Stomach smooth muscle (tissue), 2 donors: ENCODE results near the gene TREML1.
"Not testable (repeated sequence)": the region's sequence is repeated elsewhere in the genome, so short reads cannot be mapped to it uniquely, and the experiment has no call there.

Experiments used
- H3K27ac ChIP-seq: one replicate; pipeline ENCODE4 v1.7.0; 2013; ENCODE audit warnings: mild to moderate bottlenecking, low read length, inconsistent platforms
- H3K27me3 ChIP-seq, 2 donors: one replicate each; pipeline ENCODE4 v1.7.0; 2013; ENCODE audit warnings: low read length in 2 of 2; ENCODE audit not compliant: insufficient read depth in 2 of 2, control insufficient read depth in 1 of 2
- H3K36me3 ChIP-seq, 2 donors: one replicate each; pipeline ENCODE4 v1.7.0; 2013; ENCODE audit warnings: low read length in 2 of 2; ENCODE audit not compliant: control insufficient read depth in 2 of 2, insufficient read depth in 2 of 2
- H3K4me1 ChIP-seq: one replicate; pipeline ENCODE4 v1.7.0; 2013; ENCODE audit warnings: low read length; ENCODE audit not compliant: control insufficient read depth, insufficient read depth
- H3K4me3 ChIP-seq, 2 donors: one replicate each; pipeline ENCODE4 v1.7.0; 2013; ENCODE audit warnings: low read length in 2 of 2
- H3K9ac ChIP-seq, 2 donors: one replicate each; pipeline ENCODE4 v1.7.0; 2013; ENCODE audit warnings: low read length in 2 of 2, mild to moderate bottlenecking in 1 of 2
- H3K9me3 ChIP-seq, 2 donors: one replicate each; pipeline ENCODE4 v1.7.0; 2013; ENCODE audit warnings: low read length in 2 of 2; ENCODE audit not compliant: control insufficient read depth in 2 of 2
- donor health status: healthy.
- donor health status: Pancreatic carcinoma.

Gene TREML1

DNA sequence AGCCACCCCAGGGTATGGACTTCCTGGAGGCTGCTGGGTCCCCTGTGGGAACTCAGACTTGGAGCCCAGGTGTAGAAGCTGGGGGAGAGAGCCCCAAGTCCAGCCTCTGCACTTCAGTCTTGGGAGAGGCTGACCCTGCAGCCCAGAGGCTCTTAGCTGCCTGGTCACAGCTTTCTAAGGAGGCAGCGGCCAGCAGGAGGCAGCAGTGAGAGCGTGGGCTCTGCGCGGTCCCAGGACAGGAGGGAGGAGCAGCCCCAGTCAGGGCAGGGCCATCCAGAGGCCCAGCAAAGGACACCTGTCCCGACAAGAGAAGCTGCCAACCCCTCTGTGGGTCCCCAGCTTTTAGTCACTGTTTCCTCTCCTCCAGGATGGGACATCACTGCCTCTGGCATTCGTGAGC is 37.4 kb upstream of the TREML1 start:
- Histone ChIP-seq H3K4me1 (no peaks in the 10 kb centered on the region), H3K4me3 (no peak overlapping the region), H3K9me3 (peaks cover 8% of the 10 kb centered on the region in 2 donors), H3K27ac (no peak overlapping the region), H3K27me3 (peaks cover 0 to 22% of the 10 kb centered on the region in 2 donors), H3K36me3 (no peaks in the 10 kb centered on the region), H3K9ac (no peak overlapping the region)

DNA sequence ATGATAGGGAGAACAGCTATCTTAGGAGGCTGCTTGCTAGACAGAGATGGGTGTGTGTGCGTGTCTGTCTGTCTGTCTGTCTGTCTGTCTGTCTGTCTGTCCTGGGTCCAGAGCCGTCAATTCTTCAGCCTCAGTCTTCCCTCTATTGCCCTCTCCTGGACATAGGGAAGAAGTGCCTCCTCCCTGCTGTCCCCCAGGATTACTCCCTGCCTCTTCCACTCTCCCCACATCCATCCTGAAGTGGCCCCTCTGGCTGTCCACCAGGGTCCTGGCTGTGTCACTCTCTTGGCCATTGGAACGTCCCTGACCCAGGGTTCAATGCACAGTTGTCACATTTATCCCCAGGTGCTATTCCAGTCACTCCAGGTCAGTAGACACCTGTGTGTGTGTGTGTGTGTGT is 36.6 kb upstream of the TREML1 start:
- Histone ChIP-seq H3K9me3 (peaks cover 8% of the 10 kb centered on the region in 2 donors), H3K27me3 (peaks cover 0 to 22% of the 10 kb centered on the region in 2 donors), H3K4me3 (no peak overlapping the region), H3K9ac (no peak overlapping the region), H3K4me1 (no peaks in the 10 kb centered on the region), H3K36me3 (no peaks in the 10 kb centered on the region), H3K27ac (no peak overlapping the region)

GRCh38 chr6:41189967-41190366 is 35.8 kb upstream of the TREML1 start:
- Histone ChIP-seq H3K9ac (no peak overlapping the region), H3K4me3 (no peak overlapping the region), H3K27ac (no peak overlapping the region), H3K9me3 (peaks cover 8 to 10% of the 10 kb centered on the region in 2 donors), H3K36me3 (no peaks in the 10 kb centered on the region), H3K4me1 (no peaks in the 10 kb centered on the region), H3K27me3 (peaks cover 0 to 16% of the 10 kb centered on the region in 2 donors)

DNA sequence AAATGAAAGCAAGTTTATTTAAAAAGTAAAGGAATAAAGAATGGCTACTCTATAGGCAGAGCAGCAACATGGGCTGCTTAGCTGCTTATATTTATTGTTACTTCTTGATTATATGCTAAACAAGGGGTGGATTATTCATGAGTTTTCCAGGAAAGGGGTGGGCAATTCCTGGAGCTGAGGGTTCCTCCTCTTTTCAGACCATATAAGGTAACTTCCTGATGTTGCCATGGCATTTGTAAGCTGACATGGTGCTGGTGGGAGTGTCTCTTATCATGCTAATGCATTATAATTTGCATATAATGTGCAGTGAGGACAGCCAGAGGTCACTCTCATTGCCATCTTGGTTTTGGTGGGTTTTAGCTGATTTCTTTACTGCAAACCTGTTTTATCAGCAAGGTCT is 34.9 kb upstream of the TREML1 start:
- not testable (repeated sequence) for H3K27ac ChIP-seq

DNA sequence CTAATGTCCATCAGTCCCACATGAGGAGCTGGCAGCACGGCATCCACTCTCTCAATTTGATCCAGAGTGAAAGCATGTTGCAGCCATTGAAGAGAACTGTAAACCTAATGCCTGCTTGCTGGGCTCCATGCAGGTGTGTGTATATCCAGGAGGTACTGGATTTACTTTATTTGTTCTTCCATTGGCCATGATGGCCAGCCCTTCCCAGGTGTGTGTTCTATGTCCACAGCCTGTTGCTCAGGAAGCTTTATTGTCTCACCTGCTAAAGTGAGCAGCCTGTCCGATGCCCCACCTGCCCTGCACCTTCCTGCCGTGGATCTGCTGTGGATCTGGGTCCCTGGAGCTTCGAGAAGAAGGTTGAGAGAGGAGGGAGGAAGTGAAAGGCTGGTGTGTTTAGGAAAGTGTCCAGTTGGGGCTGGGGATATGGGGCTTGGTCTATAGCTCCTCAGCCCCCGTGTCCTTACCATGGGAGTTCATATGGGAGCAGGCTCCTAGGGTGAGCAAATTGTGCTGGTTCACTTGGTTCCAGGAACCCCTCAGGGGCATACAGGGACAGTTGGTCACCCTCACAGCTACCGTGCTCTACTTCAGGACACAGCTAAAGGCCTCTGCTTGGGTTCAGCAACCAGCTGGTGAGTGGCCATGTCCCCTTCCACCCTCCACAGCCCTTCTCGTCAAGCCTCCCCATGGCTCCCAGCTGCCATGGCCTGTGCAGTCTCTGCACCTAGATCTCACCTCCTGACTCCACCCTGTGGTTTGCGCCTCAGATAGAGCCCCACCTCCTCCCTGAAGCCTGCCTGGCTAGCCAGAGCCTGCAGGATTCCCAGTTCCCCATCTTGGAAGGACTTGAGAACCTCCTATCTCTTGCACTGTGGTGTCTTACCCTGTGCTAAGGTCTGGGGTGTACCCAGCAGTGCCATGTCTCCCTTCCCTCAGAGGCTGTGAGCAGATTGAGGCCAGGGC is 34.1 kb upstream of the TREML1 start:
- Histone ChIP-seq H3K27me3 (peaks cover 0 to 9% of the 10 kb centered on the region in 2 donors), H3K9ac (no peak overlapping the region), H3K36me3 (no peaks in the 10 kb centered on the region), H3K4me1 (no peaks in the 10 kb centered on the region), H3K9me3 (peaks cover 8 to 10% of the 10 kb centered on the region in 2 donors), H3K4me3 (no peak overlapping the region), H3K27ac (no peak overlapping the region)

More for the DNA sequence above, 34.9 kb upstream of the TREML1 start:
- not testable (repeated sequence) for H3K4me1 ChIP-seq, H3K9ac ChIP-seq, H3K27me3 ChIP-seq, H3K36me3 ChIP-seq, H3K4me3 ChIP-seq
- H3K9me3 ChIP-seq, result peaks cover 8 to 10% of the 10 kb centered on the region in 2 donors

GRCh38 chr6:41186031-41186562 is 31.9 kb upstream of the TREML1 start:
- H3K4me3 ChIP-seq, result no peak overlapping the region
- H3K9ac ChIP-seq, result no peak overlapping the region
- no peaks in the 10 kb centered on the region for H3K36me3 ChIP-seq
- peaks cover 8 to 10% of the 10 kb centered on the region in 2 donors for H3K9me3 ChIP-seq
- H3K27me3 ChIP-seq, result peaks cover 0 to 2% of the 10 kb centered on the region in 2 donors
- no peak overlapping the region for H3K27ac ChIP-seq
- H3K4me1 ChIP-seq, result no peaks in the 10 kb centered on the region

GRCh38 chr6:41184761-41185160 is 30.6 kb upstream of the TREML1 start:
- Histone ChIP-seq H3K4me3 (no peak overlapping the region), H3K27me3 (peaks cover 0 to 2% of the 10 kb centered on the region in 2 donors), H3K9me3 (peaks cover 4 to 6% of the 10 kb centered on the region in 2 donors), H3K36me3 (no peaks in the 10 kb centered on the region), H3K9ac (no peak overlapping the region), H3K27ac (no peak overlapping the region), H3K4me1 (no peaks in the 10 kb centered on the region)

DNA sequence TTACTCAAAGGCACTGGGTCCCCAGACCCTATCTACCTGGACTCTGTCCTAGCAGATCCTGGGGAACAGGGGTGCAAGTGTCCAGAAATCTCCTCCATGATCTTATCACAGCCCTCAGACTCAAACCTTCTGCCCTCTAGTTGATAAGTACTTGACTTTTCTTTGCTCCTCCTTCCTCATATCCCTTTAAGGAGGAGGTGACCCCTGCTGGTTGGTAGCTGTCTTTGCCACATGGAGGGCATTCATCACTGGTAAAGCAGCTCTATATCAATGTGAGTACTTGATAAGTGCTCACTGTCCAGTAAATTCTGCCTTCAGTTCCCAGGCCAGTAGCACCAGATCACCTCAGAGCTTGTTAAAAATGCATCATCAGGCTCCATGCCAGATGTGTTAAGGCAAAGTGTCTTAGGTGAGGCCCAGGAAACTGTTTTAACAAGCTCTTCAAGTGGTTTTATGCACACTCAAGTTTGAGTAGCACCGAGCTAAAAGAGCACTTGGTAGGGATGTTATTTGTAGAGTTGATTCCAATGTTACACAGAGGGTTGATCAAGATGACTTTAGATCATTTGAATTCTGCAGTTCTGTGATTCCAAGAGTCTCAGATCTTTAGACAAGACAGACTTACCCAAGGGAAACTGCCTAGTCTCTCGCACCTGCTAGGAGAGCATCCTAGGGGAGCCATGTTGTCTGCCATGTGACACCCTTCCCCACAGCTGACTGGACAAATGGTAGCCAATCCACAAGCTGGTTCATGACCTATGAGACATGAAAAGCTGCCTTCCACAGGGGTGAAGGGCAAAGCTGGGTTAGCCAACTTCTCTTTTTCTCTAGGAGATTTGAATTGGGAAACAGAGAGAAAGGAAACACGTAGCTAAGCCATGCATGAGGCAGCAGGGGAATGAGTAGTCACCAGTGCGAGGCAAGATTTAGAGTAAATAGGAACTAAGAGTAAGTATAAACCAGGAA is 28.2 kb upstream of the TREML1 start:
- H3K36me3 ChIP-seq, result no peaks in the 10 kb centered on the region
- no peak overlapping the region for H3K27ac ChIP-seq
- H3K4me3 ChIP-seq, result no peak overlapping the region
- no peaks in the 10 kb centered on the region for H3K27me3 ChIP-seq
- H3K9ac ChIP-seq, result no peak overlapping the region
- H3K9me3 ChIP-seq, result peaks cover 0 to 2% of the 10 kb centered on the region in 2 donors
- H3K4me1 ChIP-seq, result no peaks in the 10 kb centered on the region

DNA sequence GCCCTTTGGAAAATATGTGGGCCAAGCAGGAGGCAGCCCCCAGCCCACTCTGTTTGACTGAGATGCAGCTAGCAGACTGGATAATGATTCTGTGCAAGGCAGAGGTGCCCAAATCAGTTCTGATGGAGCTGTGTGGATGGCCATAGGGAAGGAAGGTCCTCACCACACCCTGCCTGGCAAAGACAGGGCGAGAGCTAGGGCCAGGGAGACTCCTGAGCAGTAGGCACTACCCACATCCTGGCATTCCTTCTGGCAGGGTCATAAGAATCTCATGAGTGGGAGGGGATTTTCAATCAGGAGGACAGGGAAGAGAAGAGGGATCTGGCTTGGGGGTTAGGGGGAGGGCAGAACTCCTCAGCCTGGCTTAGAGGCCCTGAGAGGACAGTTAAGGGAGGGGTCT is 27.4 kb upstream of the TREML1 start:
- Histone ChIP-seq H3K9ac (no peak overlapping the region), H3K9me3 (peaks cover 0 to 2% of the 10 kb centered on the region in 2 donors), H3K27me3 (no peaks in the 10 kb centered on the region), H3K4me1 (no peaks in the 10 kb centered on the region), H3K36me3 (no peaks in the 10 kb centered on the region), H3K27ac (no peak overlapping the region), H3K4me3 (no peak overlapping the region)

DNA sequence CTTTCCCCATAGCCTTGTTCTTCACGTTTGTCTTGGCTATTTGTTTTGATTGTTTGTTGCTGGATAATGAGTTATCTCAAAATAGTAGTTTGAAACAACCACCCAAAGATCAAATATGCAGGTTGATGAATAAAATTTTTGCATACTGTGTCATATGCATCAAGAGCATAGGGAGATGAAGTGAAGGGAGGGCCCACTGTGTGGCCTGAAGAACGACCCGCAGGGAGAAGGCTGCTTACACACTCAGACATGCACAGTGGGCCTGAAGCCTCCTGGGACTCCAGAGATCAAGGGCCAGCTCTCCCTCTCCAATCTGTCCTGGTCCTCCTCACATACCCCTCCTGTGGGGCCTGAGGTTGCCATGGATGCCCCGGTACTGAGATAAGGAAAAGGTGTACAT is 25.0 kb upstream of the TREML1 start:
- Histone ChIP-seq H3K27ac (no peak overlapping the region), H3K4me3 (no peak overlapping the region), H3K27me3 (no peaks in the 10 kb centered on the region), H3K9ac (no peak overlapping the region), H3K36me3 (no peaks in the 10 kb centered on the region), H3K9me3 (no peaks in the 10 kb centered on the region), H3K4me1 (no peaks in the 10 kb centered on the region)
